Measurements from ENCODE around the gene CHCHD1. TPM values are rescaled to one million over a fixed set of nuclear protein-coding genes. Genes with fewer than 3 reads are reported as not detected.

CHCHD1 gene
- polyA plus RNA-seq, 1 experiment = 14.3 TPM

- no peak for DNase-seq (ENCODE audit: low read depth)
- POLR2A ChIA-PET = no interaction called here
- CTCF ChIA-PET = no interaction called here
- TF ChIP-seq CTCF (IDR thresholded peaks at IDR 0.05; ENCODE audit: insufficient read depth, low read depth, low read length) = no peak
- no peak overlapping the region for H3K4me3 ChIP-seq (ENCODE audit: low read depth, low read length)
- no peaks in the 10 kb centered on the region for H3K27me3 ChIP-seq (ENCODE audit: control insufficient read depth, insufficient read depth, low read length)
- H3K36me3 ChIP-seq (ENCODE audit: control insufficient read depth, insufficient read depth, low read length) = peaks cover 60% of the 10 kb centered on the region
Measured at GRCh38 chr10:73798087-73798486, 16.2 kb downstream of the CHCHD1 start.

- ChIA-PET CTCF (no interaction called here), POLR2A (no interaction called here)
- DNase-seq (ENCODE audit: low read depth) = no peak
- Histone ChIP-seq H3K4me3 (ENCODE audit: low read depth, low read length) (no peak overlapping the region), H3K27me3 (ENCODE audit: control insufficient read depth, insufficient read depth, low read length) (no peaks in the 10 kb centered on the region), H3K36me3 (ENCODE audit: control insufficient read depth, insufficient read depth, low read length) (peaks cover 59% of the 10 kb centered on the region)
- TF ChIP-seq CTCF (IDR thresholded peaks at IDR 0.05; ENCODE audit: insufficient read depth, low read depth, low read length) = no peak
Measured at GRCh38 chr10:73798927-73799560, 17.2 kb downstream of the CHCHD1 start.

GRCh38 chr10:73799899-73800559, 18.2 kb downstream of the CHCHD1 start:
- no peak overlapping the region for H3K4me3 ChIP-seq (ENCODE audit: low read depth, low read length)
- H3K36me3 ChIP-seq (ENCODE audit: control insufficient read depth, insufficient read depth, low read length) = peaks cover 55% of the 10 kb centered on the region
- TF ChIP-seq CTCF (IDR thresholded peaks at IDR 0.05; ENCODE audit: insufficient read depth, low read depth, low read length) = no peak
- ChIA-PET CTCF (interaction anchor here (1.7 kb wide), 1 partner anchor 14 kb away, joined by 5 read pairs; the partner anchor contains the start of gene ZSWIM8), POLR2A (no interaction called here)
- DNase-seq (ENCODE audit: low read depth) = no peak
- H3K27me3 ChIP-seq (ENCODE audit: control insufficient read depth, insufficient read depth, low read length) = no peaks in the 10 kb centered on the region

GRCh38 chr10:73800560-73801252, 18.9 kb downstream of the CHCHD1 start:
- CTCF ChIA-PET = interaction anchor here (1.7 kb wide), 1 partner anchor 15 kb away, joined by 5 read pairs; the partner anchor contains the start of gene ZSWIM8
- TF ChIP-seq CTCF (IDR thresholded peaks at IDR 0.05; ENCODE audit: insufficient read depth, low read depth, low read length) = no peak
- peaks cover 54% of the 10 kb centered on the region for H3K36me3 ChIP-seq (ENCODE audit: control insufficient read depth, insufficient read depth, low read length)
- DNase-seq (ENCODE audit: low read depth) = no peak
- no peak overlapping the region for H3K4me3 ChIP-seq (ENCODE audit: low read depth, low read length)
- no peaks in the 10 kb centered on the region for H3K27me3 ChIP-seq (ENCODE audit: control insufficient read depth, insufficient read depth, low read length)
- POLR2A ChIA-PET = no interaction called here

- CTCF ChIA-PET = interaction anchor here (1.7 kb wide), 1 partner anchor 15 kb away, joined by 5 read pairs; the partner anchor contains the start of gene ZSWIM8
Measured at GRCh38 chr10:73801253-73801590, 19.4 kb downstream of the CHCHD1 start.

More at GRCh38 chr10:73801253-73801590, 19.4 kb downstream of the CHCHD1 start:
- no peak for TF ChIP-seq CTCF (IDR thresholded peaks at IDR 0.05; ENCODE audit: insufficient read depth, low read depth, low read length)
- Histone ChIP-seq H3K27me3 (ENCODE audit: control insufficient read depth, insufficient read depth, low read length) (no peaks in the 10 kb centered on the region), H3K36me3 (ENCODE audit: control insufficient read depth, insufficient read depth, low read length) (peaks cover 55% of the 10 kb centered on the region), H3K4me3 (ENCODE audit: low read depth, low read length) (no peak overlapping the region)
- POLR2A ChIA-PET = no interaction called here
- no peak for DNase-seq (ENCODE audit: low read depth)

All from BJ (cell line).